Raji (cell line): ENCODE data around the gene FCHSD2.

Experiments used
- POLR2A ChIP-seq: IDR thresholded peaks from 2 replicates; pipeline ENCODE4 v1.6.1; 2011; ENCODE audit warnings: low read depth, low read length, control low read depth; ENCODE audit not compliant: insufficient read depth

FCHSD2 gene

DNA sequence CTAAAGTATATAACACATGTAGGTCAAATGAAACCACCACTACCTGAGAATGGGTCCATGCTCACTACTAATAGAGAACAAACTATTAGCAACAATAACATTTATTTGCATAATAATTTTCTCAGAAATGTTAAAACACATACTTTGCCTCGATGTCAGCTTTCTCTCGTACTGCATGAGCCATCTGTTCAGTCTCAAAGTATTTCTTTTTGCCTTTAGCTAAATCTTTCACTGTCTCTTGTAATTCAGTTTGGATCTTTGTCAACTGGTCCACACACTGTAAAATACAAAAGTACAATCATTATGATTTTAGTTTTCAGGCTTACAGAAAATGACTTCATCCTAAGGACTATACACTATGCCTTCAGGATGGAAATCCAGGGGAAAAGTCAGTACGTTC is 153.3 kb downstream of the FCHSD2 start:
- TF ChIP-seq POLR2A = no peak

DNA sequence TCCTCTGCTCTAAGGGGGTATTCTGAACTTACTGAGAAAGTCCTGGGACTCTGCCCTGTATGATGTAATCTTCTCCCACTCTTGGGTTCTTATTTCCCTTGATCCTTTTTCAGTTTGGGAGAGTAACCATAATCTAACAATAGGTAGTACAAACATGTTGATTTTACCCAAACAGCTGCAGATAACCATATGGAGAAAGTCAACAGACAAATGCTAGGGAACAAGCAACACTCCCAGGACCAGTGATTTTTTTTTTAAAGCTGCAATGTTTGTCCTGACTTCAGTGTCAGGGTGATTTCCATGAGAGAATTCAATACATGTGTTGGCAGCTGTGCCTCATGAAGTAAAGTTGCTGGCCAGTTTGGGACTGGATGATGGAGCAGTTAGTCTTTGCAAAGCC is 156.5 kb downstream of the FCHSD2 start:
- TF ChIP-seq POLR2A = no peak

DNA sequence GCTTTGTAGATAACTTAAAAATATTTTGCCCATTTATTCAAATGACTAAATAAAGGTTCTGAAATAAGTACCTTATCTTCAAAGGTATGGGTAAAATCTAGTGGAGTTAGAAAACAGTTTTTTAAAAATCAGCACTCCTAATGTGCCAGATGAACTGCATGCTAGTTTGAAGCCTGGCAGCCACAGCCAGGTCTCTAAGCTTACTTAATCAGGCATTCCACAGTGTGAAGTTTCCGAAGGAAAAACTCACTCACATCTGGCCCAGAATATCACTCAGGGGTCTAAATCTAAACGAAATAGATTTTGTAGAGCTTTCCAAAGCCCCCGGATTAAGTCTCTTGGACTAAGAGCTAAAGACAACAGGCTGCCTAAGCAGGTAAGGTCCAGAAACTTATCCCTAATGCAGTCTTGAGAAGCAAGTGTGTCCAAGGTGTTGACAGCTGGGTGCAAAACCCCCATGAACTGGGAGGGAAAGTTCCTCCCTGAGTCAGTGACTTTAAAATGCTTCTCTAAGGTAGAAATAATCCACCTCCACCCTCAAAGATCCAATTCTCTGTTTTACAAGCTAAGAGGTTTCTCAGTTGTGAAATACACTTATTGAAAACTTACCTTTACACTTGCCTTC is 157.6 kb downstream of the FCHSD2 start:
- no peak for TF ChIP-seq POLR2A

DNA sequence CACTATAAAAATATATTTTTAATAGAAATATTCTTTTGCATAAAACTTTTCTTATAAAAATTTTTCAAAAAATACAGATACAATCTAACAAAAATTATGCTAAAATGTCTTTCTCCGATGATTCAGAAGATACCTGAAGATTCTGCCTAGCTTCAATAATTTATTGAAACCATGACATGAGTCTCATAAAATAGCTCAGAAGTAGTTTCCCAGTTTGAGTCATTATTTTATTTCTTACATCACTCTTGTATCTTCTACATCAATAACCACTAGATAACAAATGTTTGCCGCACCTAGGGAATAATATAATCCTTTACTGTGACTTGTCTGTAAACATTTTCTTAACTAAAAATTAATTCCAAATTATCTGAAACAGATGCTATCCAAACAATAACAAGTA is 158.6 kb downstream of the FCHSD2 start:
- no peak for TF ChIP-seq POLR2A

DNA sequence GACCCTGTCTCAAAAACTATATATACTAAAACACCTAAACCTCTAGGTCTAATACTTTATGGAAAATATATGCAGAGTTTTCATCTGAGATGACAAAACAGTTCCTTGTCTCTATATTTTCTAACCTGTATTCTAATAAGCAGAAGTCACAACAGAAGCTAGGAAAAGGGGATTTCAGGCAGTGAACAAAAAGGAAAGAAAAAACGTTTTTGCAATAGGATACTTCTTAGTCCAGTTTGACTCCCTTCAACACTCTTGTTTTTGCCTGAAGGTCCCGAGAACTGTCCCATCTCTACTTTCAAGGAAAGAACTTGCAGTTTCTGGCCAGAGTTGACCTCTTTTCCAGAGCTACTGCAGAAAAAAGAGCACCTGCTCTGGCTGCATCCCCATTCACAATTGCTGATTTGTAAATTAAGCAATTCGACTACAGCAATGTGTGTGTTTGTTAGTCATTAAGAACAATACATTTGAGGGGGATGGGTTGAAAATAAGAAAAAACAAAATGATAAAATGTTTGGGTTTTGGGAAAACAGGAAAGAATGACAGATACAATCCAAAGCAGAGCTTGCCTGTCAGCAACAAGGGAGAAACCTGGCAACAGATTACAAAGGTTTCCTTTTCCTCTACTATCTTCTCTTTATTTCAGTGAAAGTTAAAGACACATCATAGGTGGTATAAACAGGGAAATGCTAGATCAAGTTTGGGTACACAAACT is 160.0 kb downstream of the FCHSD2 start:
- TF ChIP-seq POLR2A = no peak

DNA sequence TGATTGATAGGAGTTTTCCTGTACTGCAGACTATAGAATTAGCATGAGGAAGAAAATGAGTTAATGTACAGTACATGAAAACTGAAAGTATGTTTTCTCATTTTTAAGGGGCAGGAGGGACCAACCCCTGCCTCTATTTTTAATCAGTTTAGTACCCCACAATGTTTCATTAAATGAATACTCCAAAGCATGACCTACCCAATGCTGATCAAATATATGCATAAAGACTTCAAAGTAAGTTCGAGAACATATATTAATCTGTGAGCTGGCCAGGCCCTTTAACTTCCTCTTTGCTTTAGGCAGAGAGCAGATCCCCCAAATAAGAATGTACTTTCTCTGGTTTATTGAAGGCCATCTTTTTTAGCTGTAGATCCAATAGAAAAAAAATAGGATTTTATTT is 161.0 kb downstream of the FCHSD2 start:
- no peak for TF ChIP-seq POLR2A

DNA sequence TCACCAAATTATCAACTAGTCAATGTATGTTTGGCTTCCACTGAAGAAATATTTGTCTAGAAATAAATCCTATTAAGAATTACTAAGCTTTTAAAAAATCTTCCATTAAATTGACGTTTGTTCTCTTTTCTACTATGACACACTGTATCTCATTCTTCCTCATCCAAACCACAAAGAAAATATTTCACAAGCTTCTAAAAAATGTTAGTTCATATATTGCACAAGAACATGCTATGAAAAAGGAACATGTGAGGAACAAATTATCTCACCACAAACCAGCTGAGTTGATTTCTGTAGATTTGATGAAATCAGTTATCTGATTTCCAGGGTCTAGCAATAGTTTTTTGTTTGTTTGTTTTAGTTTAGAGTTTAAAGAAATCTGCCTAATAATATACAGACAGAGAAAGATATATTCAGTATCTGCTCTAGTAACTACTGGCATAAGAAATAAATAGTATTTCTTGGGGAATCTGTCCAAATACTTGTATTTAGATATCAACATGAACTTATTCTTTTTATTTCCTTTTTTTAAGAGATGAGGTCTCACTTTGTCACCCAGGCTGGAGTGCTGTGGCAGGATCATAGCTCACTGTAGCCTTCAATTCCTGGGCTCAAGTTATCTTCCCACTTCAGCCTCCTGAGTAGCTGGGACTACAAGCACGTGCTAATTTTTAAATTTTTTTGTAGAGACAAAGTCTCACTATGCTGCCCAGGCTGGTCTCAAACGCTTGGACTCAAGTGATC is 166.2 kb downstream of the FCHSD2 start:
- no peak for TF ChIP-seq POLR2A

DNA sequence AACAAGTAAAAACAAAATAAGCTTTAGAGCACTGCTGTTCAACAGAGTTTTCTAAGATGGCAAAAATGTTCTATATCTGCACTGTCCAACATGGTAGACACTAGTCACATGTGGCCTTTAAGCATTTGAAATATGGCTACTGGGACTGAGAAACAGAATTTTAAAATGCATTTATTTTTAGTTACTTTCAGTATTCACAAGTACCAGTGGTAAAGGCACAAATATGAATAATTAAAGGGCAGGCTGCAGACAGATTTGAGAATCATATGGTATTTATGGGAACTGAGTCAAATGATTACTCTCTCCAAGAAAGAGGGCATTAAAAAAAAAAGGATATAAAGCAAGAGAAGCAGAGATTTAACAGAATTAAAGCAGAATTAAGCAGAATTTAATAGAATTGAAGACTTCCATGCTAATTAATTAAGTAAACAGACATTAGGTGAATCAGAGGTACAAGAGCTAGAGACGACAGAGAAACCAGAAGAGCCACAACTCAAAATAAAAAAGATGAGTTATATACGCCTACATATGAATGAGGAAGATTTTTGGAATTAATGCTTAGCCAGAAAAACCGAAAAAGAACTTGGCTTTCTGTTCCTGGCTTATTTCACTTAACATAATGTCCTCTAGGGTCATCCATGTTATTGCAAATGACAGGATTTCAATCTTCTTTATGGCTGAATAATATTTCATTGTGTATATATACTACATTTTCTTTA is 167.5 kb downstream of the FCHSD2 start:
- no peak for TF ChIP-seq POLR2A

DNA sequence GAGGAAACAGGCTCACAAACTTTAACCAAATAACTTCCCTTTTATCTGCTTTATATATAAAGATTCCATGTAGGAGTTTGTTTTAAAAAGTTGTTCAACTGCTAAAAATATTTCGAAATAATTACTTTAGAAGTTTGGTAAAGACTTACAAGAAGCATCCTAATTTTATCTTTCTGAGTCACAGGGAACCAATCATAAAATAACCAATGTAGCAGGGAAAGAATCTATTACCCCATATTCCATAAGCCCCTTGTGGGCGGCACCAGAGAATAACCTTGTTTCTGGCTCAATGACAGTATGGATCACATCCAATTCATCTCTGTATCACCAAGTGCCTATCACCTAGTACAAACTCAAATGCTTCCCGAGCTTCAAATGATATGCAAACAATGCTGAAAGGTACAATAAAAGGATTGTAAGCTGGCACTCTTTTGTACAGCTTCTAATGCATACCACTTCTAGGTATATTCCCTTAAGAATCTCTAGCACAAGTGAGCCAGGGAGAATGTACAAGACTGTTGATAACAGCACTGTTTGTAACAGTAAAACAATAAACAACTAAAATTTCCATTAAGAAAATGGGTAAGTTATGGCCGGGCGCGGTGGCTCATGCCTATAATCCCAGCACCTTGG is 169.5 kb downstream of the FCHSD2 start:
- TF ChIP-seq POLR2A = no peak

DNA sequence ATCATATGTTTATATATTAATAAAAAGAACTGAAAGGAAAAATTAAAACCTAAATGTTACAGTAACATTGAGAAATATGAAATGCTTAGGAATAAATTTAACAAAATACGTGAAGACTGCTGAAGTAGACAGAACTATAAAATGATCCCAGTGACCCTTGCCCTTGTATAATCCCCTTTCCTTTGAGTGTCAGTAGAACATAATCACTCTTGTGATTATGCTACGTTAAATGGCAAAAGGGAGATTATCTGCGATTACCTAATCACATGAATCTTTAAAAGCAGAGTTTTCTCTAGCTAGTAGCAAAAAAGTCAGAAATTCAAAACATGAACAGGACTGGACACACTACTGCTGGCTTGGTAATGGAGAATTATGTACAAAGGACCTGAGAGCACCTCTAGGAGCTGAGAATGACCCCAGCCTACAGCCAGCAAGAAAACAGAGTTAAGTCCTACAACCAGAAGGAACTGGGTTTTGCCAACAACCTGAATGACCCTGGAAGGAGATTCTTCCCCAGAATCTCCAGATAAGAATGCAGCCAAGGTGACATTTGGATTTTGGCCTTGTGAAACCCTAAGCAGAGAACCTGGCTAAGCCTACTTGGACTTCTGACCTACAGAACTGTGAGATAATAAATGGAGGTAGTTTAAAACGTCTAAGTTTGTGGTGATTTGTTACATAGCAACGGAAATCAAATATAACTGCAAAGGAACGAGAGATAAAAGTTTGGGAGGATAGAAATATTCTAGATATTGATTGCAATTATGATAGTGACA is 170.7 kb downstream of the FCHSD2 start:
- no peak for TF ChIP-seq POLR2A

DNA sequence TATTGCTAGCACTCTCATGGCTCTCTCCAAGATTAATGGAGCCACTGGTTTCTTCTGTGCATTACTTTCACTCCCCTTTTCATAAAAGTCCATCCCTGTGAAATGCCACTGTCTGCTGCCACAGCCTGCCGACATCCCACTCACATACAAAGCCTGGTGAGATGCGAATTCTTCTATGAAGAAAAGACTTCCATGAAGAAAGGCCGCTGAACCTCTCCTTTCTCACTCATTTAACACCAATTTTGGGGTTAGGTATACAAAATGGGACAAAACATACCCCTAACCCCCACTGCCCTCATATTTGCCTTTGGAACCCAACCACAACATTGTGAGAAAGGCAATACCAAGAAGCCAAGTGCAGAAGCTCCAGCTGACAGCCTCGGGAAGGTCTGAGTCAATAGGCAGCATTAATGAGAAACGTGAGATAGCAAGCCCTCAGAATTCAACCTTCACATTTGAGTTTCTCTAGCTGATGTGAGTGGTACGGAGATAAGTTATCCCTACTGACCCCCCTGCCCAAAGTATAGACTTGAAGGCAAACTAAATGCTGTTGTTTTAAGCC is 171.5 kb downstream of the FCHSD2 start:
- no peak for TF ChIP-seq POLR2A

DNA sequence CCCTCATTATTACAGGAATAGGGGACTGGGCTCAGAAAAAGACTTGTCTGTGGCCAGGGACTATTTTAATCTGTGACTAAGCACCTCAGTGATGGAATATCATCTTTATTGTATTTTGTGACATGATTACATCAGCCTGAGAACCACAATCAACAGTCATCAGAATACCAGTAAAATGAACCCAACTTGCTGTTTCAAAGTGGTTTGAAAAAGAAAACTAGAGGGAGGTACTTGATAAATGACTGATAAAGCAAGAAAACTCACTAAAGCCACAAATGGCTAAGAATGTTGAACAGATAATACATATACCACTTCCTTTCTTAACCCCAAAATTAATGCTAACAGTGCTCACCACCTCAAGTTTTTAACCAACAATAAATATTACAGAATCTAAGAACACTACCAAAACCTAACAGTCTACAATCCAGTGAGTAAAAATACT is 172.2 kb downstream of the FCHSD2 start:
- TF ChIP-seq POLR2A = no peak

DNA sequence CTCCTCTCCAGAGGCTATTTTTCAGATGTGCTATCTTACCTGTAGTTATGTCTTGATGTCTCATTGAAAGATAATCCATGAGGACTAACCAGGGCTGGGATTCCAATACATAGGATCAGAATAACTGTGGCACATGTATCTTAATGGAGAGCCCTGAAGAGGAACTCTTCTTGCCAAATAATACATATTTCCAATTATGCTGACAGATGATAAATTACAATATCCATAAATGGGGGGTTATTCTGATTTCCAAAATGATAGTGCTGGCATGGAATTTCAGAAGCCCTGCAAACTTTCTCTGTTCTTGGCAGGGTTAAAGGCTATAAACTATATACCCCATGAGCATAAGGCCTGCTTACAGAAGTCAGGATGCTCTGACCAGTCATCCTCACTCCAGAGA is 173.7 kb downstream of the FCHSD2 start:
- TF ChIP-seq POLR2A = no peak

DNA sequence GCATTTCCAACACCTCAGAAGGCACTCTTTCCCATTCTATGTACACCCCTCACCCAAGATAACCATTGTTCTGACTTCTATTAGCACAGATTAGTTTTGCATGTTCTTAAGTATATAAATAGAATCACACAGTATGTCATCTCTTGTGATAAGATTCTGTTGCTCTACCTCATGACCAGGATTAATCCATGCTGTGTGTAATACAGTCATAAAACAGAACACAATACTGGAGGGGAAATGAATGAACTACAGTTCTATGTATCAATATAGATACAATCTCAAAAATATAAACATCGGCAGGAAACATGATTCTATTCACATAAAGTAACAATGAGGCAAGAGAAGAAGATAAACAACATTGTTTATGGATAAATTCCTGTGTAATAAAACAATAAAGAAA is 176.4 kb downstream of the FCHSD2 start:
- no peak for TF ChIP-seq POLR2A
